KG1 (cell line): ENCODE results near the gene JAK1.

Experiments used
- DNase-seq: peaks from one replicate; lab custom pipeline; 2025; lab: John Stamatoyannopoulos, UW

The JAK1 gene

DNA sequence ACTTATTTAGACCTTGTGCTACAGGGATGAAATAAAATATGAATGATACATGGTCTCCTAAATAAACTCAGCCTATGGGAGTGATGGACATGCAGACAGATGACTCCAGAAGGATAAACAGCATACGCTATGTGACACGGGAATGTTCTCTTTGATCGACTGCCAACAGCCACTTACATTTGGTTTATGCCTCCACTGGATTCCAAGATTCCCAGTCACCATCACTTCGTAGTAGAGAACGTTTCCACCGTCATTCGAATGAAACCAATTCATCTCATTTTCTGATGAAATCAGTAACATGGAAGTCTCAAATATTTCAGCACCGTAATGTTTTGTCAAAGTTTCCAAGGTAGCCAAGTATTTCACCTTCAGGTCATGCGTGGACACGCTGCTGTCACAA is 99.7 kb downstream of the JAK1 start:
- DNase-seq = no peak

- DNase-seq = no peak
These were observed 101.1 kb downstream of the JAK1 start for GRCh38 chr1:64865105-64865757.

- peak; percentile 63 for DNase-seq
These were observed 102.1 kb downstream of the JAK1 start for GRCh38 chr1:64864018-64864940.

DNA sequence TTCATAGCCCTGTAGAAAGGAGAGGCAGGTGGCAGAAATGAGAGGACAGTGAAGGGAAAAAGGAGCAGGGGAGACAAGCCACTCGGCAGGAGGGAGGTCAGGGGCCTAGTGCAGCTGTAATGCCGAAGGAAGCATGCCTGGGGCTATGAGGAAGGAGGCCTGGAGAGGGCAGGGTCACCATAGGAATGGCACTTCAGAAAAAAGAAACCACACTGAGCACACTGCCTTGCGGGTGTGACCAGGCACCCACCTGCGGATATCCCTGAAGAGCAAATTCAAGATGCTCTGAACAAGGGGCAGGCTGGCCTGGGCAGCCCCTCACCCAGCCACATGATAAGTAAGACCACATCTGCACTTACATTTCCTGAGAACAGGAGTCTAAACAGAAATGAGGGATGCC is 104.7 kb downstream of the JAK1 start:
- no peak for DNase-seq

DNA sequence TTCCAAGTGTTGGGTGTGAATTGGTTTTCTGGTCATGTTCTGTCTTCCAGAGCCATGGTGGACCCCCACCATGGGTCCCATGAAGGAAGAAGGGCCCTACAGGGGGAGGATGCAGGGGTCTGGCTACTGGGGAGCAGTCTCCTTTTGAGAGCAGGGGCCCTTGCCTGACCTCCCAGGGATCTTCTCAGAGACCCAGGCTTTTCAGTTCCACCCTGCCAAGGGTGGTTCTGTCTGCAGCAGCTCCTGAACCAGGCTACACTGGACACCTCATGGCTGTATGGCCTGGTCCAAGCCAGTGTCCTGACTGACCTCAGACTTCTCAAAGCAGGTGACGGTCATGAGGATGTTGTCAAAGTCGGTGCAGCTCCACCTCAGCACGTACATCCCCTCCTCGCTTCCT is 109.0 kb downstream of the JAK1 start:
- DNase-seq = no peak

DNA sequence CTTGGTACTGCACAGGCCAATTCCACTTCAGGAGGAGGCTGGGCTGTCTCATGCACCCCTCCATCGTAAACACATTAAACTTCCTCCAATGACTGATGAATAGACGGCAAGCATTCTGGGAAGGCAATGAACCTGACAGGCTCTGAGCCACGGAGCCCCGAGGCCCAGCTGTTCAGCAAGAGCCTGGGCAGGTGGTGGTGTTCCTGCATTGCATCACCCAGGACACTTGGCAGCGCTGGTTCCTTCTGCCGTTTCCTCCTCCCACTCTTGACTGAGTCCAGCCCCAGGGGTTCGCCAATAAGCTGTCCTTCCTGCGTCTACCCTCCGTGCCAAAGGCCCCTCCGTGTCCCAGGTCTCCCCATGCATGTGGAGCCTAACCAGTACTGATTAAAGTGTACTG is 109.8 kb downstream of the JAK1 start:
- no peak for DNase-seq

GRCh38 chr1:64855557-64855956 is 110.8 kb downstream of the JAK1 start:
- no peak for DNase-seq

DNA sequence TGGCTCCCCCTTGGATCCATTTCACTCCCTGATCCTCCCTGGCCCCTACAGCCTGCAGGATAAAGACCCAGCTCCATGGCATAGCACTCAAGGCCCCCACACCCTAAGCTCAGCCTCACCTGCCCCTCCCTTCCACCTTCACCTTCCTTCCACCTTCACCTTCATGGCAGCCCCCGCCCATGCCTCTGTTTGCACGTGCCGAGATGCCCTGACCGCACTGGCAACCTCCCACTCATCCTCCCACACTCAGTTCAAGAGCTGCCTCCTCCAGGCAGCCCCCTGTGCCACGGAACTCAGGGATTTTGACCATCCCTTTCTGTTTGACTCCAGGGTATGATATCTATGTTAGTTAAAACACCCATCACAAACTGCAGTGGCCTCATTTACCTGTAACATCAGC is 111.7 kb downstream of the JAK1 start:
- DNase-seq = no peak

DNA sequence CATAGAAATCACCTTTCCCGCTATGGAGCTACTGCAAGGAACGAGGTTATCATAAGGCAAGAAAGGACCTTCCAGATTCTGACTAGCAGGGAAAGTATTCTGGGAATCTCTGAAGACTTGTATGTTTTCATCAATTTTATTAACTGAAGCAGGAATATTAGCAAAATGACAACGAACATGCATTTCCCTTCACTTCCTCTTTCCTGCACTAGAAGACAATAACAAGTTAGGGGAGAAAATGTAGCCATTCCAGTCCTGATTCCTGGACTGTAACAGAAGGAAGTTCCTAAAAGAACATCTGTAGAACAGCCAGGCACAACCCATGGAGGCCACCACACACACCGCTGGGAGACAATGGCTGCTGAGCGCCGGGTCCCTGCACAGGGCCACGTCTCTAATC is 114.7 kb downstream of the JAK1 start:
- DNase-seq = no peak

DNA sequence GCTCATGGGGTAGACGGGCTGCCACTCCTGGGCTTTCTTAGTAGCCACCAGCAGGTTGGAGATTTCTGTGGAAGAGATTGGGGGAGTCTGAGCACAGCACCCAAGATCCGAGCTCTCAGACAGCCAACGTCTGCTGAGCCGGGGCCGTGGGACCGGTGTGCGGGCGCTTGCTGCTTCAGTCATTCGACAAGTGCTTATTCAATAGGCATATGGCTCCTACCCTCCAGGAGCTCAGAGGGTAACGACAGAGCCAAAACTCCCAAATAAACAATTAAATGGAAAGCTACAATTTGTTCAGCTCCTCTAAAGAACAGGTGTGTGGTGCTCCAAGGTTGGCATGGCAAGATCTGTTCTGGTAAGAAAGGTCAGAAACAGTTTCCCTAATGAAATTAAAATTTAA is 115.5 kb downstream of the JAK1 start:
- DNase-seq = no peak

GRCh38 chr1:64849942-64850341 is 116.4 kb downstream of the JAK1 start:
- DNase-seq = no peak

DNA sequence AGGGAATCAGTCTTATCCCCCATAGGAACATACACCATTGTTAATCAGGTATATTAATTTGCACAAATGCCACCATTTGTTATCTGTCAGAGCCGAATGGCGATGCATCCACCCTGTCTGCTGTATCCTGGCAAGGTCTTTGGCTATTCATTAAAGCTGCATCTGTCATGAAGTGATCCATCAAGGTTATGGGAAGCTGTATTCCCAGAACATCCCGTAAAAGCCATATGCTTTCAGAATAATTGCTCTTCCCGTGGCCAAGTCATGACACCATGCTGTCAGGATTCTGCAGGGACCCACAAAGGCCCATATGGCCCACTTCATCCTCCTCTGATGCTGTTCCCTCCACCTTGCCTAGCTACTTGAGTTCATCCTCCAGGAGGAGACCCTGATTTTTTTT is 117.5 kb downstream of the JAK1 start:
- no peak for DNase-seq

- no peak for DNase-seq
These were observed 118.2 kb downstream of the JAK1 start for GRCh38 chr1:64848136-64848535.

DNA sequence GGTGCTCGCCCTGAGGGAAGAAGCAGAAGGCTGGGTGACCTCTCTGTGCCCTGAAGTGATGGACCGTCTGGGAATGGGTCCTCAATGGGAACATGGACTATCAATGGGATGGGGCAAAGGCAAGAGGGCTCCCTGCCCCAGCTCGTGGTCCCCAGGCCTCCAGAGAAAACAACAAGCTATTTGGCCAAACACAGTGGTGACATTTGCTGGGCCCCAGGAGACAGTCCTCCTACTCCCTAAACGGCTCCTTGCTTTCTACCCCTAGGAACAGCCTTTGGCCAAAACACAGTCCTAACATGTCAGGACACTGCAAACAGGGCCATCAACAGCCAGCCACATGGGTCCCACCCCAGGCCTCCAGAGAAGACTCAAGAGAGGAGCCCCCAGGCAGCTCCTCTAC is 118.7 kb downstream of the JAK1 start:
- DNase-seq = no peak

GRCh38 chr1:64846573-64847430 is 119.5 kb downstream of the JAK1 start:
- DNase-seq = no peak

DNA sequence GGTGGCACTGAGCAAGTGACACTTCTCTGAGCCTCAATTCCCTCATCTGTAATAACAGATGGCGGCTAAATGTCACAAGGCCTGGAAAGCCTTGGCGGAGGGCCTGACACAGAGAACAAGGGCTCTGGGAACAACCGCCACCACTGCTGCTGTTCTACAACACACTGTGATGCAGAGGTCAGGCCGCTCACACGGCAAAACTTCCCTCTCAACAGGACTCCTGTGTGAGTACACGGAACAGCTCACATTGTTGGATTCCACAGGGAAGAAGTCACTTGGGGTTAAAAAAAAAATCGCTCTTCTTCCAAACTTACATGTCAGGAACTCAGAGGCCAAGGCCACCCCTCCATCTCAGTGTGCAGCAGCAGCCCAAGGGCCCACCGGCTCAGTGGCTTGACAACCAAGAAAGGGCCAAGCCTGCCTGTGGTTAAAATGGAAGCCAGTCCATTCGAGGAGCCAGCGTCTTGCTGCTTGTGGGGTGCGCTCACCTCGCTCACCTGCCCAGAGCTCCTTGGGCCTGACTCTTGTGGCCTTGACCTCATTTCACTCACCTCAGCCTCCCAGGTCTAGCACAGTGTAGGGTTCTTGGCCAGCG is 120.4 kb downstream of the JAK1 start:
- no peak for DNase-seq

DNA sequence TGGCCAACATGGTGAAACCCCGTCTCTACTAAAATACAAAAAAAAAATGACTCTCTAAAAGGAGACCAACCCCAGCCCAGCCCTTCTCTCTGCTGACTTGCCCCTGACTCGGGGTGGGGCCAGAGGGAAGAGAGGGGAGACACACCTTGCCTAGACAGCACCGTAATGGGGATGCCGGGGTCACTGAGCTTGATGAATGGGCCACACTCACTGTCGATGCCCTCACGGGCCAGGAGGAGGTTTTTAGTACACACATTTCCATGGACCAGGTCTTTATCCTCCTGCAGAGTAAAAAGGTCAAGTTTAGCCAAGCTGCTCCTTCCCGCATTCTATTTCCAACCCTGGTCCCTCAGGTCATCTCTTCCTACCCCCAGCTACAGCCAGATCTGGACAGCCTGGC is 121.7 kb downstream of the JAK1 start:
- DNase-seq = no peak

DNA sequence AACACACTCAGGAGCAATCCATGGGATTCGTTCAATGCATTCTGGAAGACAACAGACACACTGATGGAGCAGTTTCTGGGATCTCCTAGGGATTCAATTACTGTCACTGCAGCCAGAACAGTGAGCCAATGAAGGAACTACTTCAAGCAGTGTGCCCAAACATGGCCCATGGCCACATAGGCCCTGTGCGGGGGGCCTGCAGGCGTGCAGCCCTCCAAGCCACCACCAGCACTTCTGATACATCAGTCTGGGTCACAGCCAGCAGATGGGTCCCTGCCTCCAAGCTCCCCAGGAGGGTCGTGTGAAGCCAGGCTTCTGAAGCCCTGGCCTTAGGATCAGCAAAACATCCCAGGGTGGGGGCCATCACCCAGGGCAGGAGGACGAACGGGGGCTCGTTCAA is 122.2 kb downstream of the JAK1 start:
- DNase-seq = no peak

GRCh38 chr1:64843675-64844074 is 122.7 kb downstream of the JAK1 start:
- DNase-seq = no peak

DNA sequence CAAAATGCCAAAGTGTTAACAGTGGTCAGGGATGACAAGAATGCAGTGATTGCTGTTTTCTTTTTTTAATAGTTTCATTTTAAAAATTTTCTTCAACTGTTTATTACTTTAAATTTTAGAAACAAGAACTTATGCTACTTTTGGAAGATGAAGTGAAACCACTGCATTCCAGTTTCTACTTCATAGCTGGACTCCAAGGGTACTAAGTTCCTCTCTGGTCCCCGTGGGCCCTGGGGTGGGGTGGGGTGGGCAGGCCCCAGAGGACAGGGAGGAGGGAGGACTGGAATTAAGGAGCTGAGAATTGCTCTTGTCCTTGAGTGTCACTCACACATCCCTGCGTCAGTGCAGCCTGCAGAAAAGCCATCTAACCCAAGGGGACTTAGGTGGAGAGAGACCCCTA is 124.1 kb downstream of the JAK1 start:
- DNase-seq = no peak

- DNase-seq = no peak
These were observed 124.9 kb downstream of the JAK1 start for GRCh38 chr1:64841330-64842065.
